Fibroblast of lung (primary cell): Measurements from ENCODE around the gene GK.

Experiments
- EZH2 ChIP-seq: IDR thresholded peaks from 2 replicates; pipeline ENCODE4 v1.5.1; 2012; ENCODE audit warnings: low read length, control low read depth, mild to moderate bottlenecking; ENCODE audit errors: missing control alignments
- TF ChIP-seq, protein P1 (sequence below), 2 donors: IDR thresholded peaks in 1 of 2; conservative IDR thresholded peaks in 1 of 2; 1 replicate in 1 of 2; 2 replicates in 1 of 2; pipeline ENCODE4 v1.5.1; 2011 to 2012; ENCODE audit warnings: low read length in 2 of 2, control low read depth in 1 of 2, inconsistent platforms in 1 of 2, low read depth in 1 of 2, mild to moderate bottlenecking in 1 of 2

DNA sequence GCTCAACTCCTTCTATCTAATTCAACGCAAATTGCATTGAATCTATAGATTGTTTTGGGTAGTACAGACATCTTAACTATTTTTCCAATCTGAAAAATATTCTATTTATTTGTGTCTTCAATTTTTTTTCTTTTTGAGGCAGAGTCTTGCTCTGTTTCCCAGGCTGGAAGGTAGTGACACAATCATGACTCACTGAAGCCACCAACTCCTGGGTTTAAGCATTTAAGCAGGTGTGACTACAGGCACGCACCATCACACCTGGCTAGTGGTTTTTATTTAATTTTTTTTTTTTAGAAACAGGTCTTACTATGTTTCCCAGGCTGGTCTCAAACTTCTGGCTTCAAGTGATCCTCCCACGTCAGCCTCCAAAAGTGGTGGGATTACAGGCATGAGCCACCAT lies 98.3 kb downstream of the GK start:
- TF ChIP-seq EZH2: no peak
- TF ChIP-seq, protein P1, sequence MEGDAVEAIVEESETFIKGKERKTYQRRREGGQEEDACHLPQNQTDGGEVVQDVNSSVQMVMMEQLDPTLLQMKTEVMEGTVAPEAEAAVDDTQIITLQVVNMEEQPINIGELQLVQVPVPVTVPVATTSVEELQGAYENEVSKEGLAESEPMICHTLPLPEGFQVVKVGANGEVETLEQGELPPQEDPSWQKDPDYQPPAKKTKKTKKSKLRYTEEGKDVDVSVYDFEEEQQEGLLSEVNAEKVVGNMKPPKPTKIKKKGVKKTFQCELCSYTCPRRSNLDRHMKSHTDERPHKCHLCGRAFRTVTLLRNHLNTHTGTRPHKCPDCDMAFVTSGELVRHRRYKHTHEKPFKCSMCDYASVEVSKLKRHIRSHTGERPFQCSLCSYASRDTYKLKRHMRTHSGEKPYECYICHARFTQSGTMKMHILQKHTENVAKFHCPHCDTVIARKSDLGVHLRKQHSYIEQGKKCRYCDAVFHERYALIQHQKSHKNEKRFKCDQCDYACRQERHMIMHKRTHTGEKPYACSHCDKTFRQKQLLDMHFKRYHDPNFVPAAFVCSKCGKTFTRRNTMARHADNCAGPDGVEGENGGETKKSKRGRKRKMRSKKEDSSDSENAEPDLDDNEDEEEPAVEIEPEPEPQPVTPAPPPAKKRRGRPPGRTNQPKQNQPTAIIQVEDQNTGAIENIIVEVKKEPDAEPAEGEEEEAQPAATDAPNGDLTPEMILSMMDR (conservative IDR thresholded peaks at IDR 0.05 in 1 of 2, IDR thresholded peaks at IDR 0.05 in 1 of 2; ENCODE audit: low read depth in 1 of 2, low read length in 2 of 2): no peak
